ENCODE measurements around the gene CLIC4.
"Not testable (repeated sequence)": the region's sequence is repeated elsewhere in the genome, so short reads cannot be mapped to it uniquely, and the experiment has no call there.

Gene CLIC4

DNA sequence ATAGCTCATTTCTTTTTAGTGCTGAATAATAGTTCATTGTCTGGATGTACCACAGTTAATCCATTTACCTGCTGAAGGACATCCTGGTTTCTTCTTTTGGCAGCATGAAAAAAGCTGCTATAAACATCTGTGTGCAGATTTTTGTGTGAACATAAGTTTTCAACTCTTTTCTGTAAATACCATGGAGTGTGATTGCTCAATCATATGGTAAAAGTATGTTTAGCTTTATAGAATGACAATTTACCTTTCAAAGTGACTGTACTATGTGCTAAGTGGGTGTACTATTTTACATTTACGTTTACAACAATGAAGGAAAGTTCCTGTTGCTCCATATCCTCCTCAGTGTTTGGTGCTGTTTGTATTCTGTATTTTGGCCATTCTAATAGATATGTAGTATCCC, 135.8 kb downstream of the CLIC4 start:
- TF ChIP-seq, protein P1, sequence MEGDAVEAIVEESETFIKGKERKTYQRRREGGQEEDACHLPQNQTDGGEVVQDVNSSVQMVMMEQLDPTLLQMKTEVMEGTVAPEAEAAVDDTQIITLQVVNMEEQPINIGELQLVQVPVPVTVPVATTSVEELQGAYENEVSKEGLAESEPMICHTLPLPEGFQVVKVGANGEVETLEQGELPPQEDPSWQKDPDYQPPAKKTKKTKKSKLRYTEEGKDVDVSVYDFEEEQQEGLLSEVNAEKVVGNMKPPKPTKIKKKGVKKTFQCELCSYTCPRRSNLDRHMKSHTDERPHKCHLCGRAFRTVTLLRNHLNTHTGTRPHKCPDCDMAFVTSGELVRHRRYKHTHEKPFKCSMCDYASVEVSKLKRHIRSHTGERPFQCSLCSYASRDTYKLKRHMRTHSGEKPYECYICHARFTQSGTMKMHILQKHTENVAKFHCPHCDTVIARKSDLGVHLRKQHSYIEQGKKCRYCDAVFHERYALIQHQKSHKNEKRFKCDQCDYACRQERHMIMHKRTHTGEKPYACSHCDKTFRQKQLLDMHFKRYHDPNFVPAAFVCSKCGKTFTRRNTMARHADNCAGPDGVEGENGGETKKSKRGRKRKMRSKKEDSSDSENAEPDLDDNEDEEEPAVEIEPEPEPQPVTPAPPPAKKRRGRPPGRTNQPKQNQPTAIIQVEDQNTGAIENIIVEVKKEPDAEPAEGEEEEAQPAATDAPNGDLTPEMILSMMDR (IDR thresholded peaks at IDR 0.05; ENCODE audit: insufficient read depth, low read depth, low read length, missing control alignments) = no peak
- DNase-seq (ENCODE audit: low read depth) = no peak
- no peak overlapping the region for H3K4me3 ChIP-seq (ENCODE audit: low read length)

DNA sequence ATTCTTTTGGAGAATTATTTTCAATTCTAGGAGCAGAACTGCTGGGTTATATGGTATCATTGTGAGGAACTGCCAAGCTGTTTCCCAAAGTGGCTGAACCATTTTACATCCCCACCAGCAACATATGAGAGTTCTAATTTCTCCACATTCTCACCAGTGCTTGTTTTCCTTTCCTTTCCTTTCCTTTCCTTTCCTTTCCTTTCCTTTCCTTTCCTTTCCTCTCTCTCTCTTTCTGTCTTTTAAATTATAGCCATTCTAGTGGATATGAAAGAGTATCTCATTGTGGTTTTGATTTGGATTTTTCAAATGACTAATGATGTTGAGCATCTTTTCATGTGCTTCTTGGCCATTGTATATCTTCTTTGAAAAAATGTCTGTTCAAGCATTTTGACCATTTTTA, 139.5 kb downstream of the CLIC4 start:
- TF ChIP-seq, protein P1 (IDR thresholded peaks at IDR 0.05; ENCODE audit: insufficient read depth, low read depth, low read length, missing control alignments) = no peak
- no peak overlapping the region for H3K4me3 ChIP-seq (ENCODE audit: low read length)
- DNase-seq (ENCODE audit: low read depth) = no peak

DNA sequence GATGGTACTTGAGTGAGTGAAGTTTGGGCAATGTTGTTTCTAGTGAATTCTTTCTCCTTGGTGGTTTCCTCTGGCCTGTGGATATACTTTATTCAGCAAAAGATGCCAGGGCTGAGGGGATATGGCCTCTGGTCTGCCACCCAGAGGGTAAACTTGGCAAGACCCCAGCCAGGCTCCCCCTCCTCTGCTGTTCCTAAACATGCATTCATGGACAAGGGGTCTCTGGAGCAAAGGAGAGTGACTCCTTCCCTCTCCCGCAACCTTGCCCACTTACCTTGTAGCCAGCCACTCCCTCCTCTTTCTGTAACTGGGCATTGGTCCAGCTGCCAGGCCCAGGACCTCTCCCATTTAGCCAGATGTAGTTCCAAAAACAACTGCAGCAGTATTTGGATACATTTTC, 141.0 kb downstream of the CLIC4 start:
- TF ChIP-seq, protein P1 (IDR thresholded peaks at IDR 0.05; ENCODE audit: insufficient read depth, low read depth, low read length, missing control alignments) = no peak
- DNase-seq (ENCODE audit: low read depth) = no peak
- H3K4me3 ChIP-seq (ENCODE audit: low read length) = no peak overlapping the region

DNA sequence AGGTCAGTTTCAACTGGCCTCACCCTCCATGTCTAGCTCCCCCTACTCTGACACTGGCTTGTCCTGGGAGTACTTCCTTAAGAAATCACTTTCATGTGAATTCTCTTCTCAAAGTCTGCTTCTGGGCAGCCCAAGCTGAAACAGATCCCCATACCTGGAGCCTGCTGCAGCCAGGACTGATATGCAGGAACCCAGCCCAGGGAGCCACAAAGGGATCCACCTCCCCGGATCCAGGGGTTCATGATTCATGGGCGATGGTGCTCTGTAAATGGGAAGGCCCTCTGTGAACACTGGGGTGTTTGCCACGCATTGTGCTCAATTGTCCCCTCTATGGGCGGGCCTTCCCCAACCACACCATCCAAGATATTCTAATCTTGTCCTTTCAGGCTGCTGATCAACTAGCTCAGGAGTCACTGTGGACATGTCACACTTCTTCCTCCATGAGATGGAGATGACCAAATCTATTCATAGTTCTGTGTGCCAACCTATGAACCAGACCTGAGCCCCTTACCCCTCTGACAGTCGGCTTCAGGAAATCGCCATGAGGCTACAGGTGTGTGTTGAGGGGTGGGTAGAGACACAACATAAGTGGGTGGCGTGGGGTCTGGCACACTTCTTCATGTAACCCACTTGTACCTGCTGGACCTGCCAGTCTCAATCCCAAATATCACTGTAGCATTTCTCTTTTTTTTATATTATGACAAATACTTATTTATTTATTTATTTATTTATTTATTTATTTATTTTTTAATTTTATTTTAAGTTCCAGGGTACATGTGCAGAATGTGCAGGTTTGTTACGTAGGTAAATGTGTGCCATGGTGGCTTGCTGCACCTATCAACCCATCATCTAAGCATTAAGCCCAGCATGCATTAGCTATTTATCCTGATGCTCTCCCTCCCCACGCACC, 143.1 kb downstream of the CLIC4 start:
- H3K4me3 ChIP-seq (ENCODE audit: low read length) = no peak overlapping the region
- TF ChIP-seq, protein P1 (IDR thresholded peaks at IDR 0.05; ENCODE audit: insufficient read depth, low read depth, low read length, missing control alignments) = no peak
- no peak for DNase-seq (ENCODE audit: low read depth)

DNA sequence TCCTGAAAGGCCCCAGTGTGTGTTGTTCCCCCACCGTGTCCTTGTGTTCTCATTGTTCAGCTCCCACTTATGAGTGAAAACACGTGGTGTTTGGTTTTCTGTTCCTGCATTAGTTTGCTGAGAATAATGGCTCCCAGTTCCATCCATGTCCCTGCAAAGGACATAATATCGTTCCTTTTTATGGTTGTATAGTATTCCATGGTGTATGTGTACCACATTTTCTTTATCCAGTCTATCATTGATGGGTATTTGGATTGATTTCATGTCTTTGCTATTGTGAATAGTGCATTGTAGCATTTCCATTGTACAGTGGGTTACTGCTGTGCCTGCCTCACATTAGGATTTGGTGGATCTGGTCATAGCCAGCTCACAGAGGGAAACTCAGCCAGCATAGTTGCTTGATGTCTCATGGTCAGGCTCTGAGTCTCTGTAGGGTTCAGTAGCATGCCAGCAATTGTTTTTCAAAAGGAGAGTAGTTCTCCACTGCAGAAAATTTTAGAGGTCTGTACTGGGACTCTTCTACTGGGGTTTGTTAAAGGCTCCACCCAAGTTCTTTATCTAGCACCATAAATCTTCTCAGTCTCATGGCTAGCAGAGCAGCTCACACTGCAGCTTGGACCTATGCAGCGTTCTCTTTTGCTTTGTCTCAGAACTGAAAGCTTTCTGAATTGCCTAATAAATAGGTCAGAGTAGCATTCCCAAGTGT, 143.9 kb downstream of the CLIC4 start:
- TF ChIP-seq, protein P1 (IDR thresholded peaks at IDR 0.05; ENCODE audit: insufficient read depth, low read depth, low read length, missing control alignments) = no peak

DNA sequence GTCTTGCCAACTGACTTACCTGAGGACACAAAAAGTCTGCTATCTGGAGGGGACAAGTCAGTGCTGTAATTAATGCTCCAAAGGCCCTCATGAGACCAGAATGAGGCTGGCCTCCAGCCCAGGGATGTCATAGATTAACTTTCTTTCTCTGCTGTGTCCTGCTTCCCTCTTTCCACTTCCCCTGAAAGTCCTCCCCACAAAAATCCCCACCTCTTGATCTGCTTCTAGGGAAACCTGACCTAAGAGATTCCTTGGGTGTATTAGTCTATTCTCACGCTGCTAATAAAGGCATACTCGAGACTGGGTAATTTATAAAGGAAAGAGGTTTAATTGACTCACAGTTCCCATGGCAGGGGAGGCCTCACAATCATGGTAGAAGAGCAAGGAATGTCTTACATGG, 145.6 kb downstream of the CLIC4 start:
- TF ChIP-seq, protein P1 (IDR thresholded peaks at IDR 0.05; ENCODE audit: insufficient read depth, low read depth, low read length, missing control alignments) = no peak
- no peak overlapping the region for H3K4me3 ChIP-seq (ENCODE audit: low read length)
- no peak for DNase-seq (ENCODE audit: low read depth)

More for the DNA sequence above, 143.9 kb downstream of the CLIC4 start:
- DNase-seq (ENCODE audit: low read depth) = peak; percentile 37
- H3K4me3 ChIP-seq (ENCODE audit: low read length) = no peak overlapping the region

DNA sequence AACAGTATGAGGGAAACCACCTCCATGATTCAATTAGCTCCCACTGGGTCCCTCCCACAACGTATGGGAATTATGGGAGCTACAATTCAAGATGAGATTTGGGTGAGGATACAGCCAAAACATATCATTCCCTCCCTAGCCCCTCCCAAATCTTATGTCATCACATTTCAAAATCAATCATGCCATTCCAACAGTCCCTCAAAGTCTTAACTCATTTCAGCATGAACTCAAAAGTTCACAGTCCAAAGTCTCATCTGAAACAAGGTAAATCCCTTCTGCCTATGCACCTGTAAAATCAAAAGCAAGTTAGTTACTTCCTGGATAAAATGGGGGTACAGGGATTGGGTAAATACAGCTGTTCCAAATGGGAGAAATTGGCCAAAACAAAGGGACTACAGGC, 146.1 kb downstream of the CLIC4 start:
- not testable (repeated sequence) for DNase-seq (ENCODE audit: low read depth); H3K4me3 ChIP-seq (ENCODE audit: low read length)
